Fibroblast of skin of left quadriceps (primary cell): Measurements from ENCODE around the gene UNC5B.
A peak's percentile ranks its signal among the peaks of the same experiment; 100 is the strongest.

ENCODE experiments used
- DNase-seq, 2 experiments: peaks; one replicate each; pipeline ENCODE4 v3.0.0-alpha.2; 2013; ENCODE audit warnings: low read depth in 2 of 2

The UNC5B gene

GRCh38 chr10:71223347-71224058 lies 11.1 kb downstream of the UNC5B start:
- no peak for DNase-seq

GRCh38 chr10:71225291-71226058 lies 13.1 kb downstream of the UNC5B start:
- DNase-seq, result no peak

DNA sequence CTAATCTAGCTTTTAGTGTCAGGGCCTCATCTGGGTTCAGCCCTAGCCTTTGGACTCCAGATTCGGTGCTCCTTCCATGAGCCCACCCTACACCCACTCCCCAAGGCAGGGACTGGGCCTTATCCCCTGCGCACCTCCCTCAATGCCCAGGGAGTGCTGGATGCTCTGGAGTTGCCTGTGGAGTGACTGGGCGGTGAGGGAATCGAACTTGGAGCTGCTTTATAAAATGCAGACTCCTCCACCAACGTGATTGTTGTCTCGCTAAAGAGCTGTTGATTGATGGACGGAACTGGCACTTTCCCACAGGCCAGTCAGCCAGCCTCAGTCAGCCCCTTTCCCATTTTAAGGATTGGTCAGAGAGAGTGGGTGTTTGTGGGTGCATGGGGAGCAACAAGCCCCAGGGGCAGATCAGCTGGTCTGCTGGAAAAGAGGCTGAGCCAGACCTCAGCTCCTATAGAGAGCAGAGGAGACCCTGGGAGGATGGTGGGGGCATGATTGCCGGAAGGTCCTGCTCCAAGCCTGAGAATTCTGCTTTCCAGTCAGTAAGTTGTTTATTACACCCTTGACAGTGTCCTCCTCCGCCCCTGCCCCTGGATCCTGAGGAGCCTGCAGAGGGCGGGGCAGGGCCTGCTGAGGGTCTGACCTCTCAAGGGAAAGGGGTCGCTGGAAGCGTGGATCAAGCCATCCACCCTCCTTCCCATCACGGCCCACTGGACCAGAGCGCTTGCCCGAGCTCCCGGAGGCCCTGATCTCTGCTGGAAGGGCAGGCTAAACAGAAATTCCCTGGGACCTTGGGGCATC lies 16.7 kb downstream of the UNC5B start:
- DNase-seq, result no peak

DNA sequence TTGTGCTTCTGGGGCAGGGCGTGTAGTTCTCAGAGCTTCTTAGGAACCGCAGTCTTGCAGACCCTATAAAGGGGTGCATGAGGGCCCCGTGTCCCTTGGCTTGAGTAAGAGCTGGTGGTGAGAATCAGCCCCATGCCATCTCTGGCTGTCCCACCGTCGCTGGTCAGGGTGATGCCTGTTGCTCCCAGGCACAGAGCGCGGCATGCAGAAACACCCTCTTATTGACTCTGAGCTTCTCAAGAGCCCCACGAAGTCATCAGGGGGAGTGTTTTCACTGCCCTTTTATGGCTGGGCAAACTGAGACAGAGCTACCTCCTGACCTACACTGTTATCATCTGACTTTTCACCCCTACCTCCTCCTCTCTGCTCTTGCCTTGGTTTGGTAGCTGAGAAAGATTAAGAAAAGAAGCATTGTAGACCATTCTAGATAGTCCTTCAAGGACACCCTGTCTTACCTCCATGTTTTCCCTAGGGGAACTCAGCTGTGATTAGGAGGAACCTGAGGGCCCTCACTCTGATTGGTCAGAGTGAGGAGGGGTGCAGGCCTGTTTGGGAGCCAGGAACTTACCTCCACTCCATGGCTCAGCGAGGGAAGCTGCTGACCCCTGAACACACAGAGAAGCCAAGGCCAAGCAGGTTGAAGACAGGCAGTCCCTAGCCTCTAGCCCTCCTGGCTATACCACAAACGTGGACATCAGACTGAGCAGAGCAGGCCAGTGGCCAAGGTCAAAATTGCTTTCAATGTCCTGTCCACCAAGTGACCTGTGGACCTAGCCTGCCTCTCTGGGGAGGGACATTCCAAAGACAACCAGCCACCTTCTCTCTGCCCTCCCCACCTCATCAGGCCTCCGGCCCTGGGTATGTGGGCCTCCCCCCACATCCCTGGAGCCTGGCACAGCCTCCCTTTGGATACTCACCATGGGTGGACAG lies 17.6 kb downstream of the UNC5B start:
- DNase-seq, result no peak

DNA sequence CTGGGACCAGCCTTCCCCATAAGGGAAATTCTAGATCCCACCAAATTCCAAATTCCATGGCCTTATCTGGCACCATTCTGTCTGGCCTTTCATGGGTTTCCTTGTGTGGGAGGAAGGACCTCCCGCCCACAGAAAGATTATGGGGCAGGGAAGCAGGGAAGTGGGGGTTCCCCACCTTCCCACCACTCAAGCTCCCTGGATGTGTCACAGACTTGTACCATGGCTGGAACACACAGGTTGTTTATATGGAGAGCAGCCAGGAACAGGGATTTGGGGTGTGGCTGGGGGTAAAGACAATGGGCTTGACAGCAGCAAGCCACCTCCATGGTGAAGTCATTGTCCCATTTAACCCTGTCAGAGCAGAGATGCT lies 18.3 kb downstream of the UNC5B start:
- no peak for DNase-seq

DNA sequence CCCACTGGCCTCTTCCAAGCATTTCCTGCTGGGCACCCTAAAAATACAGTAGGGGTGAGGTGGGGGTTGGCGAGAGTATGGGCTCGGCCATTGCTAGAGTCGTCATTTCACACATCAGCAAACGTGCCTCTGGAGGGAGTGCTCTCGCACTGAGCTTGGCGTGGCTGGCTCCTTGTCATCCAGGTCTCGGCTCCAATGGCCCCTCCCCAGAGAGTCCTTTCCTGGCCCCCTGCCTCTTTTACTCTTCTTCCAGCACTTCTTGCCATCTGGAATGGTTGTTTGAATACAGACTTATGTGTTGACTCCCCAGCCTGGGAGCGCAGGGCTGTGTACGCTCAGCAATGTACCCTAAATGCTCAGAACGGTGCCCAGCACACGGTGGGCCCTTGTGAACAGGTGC lies 18.8 kb downstream of the UNC5B start:
- no peak for DNase-seq

DNA sequence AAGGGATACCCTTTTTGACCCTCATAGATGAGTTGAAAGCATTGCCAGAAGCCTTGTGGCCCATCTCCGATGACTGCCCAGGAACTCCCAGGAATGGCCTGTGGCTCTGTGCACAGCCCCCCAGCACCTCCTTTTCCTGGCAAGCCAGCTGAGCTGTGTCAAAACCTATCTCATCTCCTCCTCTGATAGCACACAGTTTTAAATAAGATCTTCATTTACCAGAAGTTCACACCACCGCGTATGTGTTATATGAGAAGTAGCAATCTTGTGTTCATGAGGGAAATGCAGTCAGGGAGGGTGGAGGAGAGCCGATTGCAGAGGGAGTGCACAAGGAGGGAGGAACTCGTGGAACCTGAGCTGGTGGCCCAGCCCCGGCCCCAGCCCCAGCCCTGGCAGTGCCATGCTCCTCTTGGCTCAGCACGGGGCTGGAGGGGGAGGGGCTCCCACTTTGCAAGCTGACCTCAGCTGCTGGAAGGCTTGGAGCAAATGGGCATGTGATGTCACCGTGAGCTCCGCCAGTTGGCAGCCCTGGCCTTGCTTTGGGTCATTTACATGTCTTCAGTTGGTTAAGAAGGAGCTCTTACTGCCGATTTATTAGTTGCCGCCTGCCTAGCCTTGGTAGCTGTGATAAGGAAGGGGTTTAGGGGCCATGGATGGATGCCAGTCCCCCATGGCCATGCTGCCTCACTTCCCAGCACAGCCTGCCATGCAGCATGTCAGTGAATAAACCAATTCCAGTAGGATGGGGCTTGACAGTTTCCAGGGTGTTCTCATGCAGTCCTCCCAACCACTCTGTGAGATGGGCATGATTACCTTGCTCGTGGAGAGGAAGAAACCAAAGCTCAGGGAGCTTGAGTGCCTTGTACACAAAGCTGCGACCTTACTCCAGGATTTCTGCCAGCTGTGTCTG lies 20.0 kb downstream of the UNC5B start:
- DNase-seq, result no peak

DNA sequence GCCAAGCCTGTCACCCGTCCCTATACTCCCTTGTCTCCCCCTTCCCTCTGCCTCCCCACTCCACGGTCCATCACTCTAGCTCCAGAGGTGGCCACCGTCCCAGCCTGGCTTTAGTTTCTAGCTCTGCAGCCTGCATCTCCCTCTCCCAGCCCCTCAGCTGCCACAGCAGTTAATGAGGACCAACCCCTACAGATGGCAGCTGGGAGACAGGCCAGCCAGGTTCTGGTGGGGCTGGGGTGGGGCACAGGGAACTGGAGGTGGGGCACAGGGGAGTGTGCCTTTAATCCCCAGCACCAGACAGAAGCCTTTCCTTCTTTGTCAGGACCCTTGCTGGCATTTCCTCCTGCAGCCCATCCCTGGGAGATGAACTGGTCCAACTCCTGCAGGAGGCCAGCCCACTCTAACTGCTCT lies 21.1 kb downstream of the UNC5B start:
- DNase-seq, result no peak

GRCh38 chr10:71234004-71234894 lies 21.9 kb downstream of the UNC5B start:
- DNase-seq, result no peak

DNA sequence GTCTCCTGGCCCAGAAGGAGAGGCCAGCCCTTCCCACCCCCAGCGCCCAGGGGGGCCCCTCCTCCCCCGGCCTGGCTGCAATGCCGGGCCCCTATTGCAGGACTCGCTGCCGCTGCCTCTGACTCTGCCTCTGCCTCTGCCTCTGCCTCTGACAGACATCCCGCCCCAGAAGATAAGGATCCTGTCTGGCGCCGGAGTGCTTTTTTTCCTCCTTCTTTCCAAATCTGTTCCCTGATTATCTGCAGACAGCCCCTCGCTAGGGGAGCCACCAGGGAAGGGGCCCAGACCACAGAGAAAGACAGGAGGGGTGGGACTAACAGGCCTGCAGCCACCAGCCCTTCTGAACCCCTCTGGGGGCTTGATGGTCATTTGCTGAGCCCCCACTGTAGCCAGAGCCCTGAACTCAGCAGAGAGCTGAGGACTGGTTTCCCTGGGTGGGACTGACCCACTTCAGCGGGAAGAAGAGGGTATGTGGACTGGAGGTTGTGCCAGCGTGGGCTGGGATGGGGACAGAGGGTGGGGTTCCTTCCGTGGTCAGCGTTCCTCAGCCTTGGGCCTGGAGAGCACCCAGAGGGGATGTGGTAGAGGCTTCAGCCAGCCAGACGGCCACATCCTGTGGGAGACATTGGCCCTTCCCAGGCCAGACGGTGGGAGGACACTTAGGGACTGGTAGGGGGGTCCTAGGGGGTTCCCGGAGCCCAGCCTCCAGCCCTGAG lies 22.8 kb downstream of the UNC5B start:
- no peak for DNase-seq

DNA sequence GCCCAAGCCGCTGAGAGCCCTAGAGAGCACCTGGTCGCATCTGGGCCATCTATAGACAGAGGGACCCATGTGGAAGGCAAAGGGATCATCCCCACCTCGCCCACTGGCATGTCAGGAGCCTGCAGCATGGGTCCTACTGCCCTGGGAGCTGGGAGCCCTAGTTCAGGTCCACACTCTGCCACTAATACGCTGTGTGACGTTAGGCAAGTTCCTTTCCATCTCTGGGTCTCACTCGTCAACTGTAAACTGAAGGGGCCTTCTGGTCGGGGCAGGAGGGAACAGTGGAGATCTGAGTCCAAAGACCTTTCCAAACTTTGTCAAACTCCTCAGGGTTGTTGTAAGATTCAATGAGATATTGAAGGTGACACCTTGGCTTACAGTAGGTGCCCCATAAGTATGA lies 23.4 kb downstream of the UNC5B start:
- no peak for DNase-seq

DNA sequence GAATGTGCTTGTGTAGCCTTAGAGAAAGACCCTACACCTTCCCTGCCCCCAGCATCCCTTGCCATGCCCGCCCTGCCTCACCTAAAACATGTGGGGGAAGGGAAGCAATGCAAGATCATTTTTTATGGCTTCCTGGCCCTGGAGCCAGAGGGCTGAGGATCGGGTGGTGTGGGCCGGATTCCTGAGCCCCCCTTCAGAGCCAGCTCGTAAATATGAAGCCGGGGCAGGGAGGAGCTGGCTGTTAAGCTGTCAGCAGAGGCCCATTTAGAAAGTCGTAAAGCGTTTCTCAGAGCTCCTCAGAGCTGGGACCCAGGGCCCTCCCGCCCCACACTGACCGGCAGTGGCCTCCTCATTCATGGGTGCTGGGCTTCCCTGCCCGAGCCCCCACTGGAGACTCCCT lies 23.9 kb downstream of the UNC5B start:
- DNase-seq, result peak; percentile 55 to 67

GRCh38 chr10:71236822-71237682 lies 24.7 kb downstream of the UNC5B start:
- no peak for DNase-seq

GRCh38 chr10:71237843-71238623 lies 25.7 kb downstream of the UNC5B start:
- no peak for DNase-seq

GRCh38 chr10:71238626-71239025 lies 26.3 kb downstream of the UNC5B start:
- DNase-seq, result no peak

- DNase-seq, result no peak
These were observed 27.0 kb downstream of the UNC5B start for GRCh38 chr10:71239131-71239915.
